OCI-LY7 (cell line): ENCODE results near the gene CRB2. TPM values are rescaled to one million over a fixed set of nuclear protein-coding genes. Genes with fewer than 3 reads are reported as not detected.

Source experiments
- BruUV-seq: library from RNA; stranded (reverse); fragments of 400-500 nt; replicated peaks from 2 replicates; lab custom pipeline; 2021; lab: Mats Ljungman, UMichigan
- CTCF ChIA-PET: fragments of 300-600 bp; sonication (Branson Sonifier 250); formaldehyde crosslinking; loops from one replicate; lab custom pipeline; 2022; ENCODE audit warnings: antibody characterized with exemption; ENCODE audit not compliant: unreplicated experiment; lab: Charles Lee
- POLR2A ChIA-PET: fragments of 300-600 bp; sonication (Branson Sonifier 250); formaldehyde crosslinking; loops from one replicate; lab custom pipeline; 2022; ENCODE audit warnings: antibody characterized with exemption; lab: Charles Lee
- DNase-seq: peaks from one replicate; pipeline ENCODE4 v3.0.0-alpha.2; 2015; ENCODE audit warnings: low spot score
- H2AFZ ChIP-seq: fragments of 200-600 bp; sonication (generic), shearing (Covaris generic); 2 replicates; pipeline ENCODE4 v1.6.1; 2014; ENCODE audit warnings: mild to moderate bottlenecking, antibody characterized with exemption, low read length, moderate library complexity
- H3K27ac ChIP-seq: fragments of 200-600 bp; sonication (generic); 2 replicates; pipeline ENCODE4 v1.5.1; 2014; ENCODE audit warnings: mixed run types, low read depth, mild to moderate bottlenecking, moderate library complexity, low read length, inconsistent platforms; ENCODE audit not compliant: poor library complexity, severe bottlenecking
- H3K36me3 ChIP-seq: fragments of 200-600 bp; sonication (generic); 2 replicates; pipeline ENCODE4 v1.6.1; 2014; ENCODE audit warnings: mild to moderate bottlenecking, antibody characterized with exemption, low read length, moderate library complexity, mixed read lengths; ENCODE audit not compliant: insufficient read depth
- H3K4me1 ChIP-seq: fragments of 200-600 bp; sonication (generic); 2 replicates; pipeline ENCODE4 v1.5.1; 2014; ENCODE audit warnings: mild to moderate bottlenecking, low read length; ENCODE audit not compliant: insufficient read depth, poor library complexity, severe bottlenecking
- H3K4me2 ChIP-seq: fragments of 200-600 bp; sonication (generic); 2 replicates; pipeline ENCODE4 v1.6.1; 2014; ENCODE audit warnings: mild to moderate bottlenecking, low read length
- H3K4me3 ChIP-seq: fragments of 200-600 bp; sonication (generic); 2 replicates; pipeline ENCODE4 v1.5.1; 2014; ENCODE audit warnings: mild to moderate bottlenecking, low read depth, low read length; ENCODE audit not compliant: poor library complexity, severe bottlenecking
- H3K79me2 ChIP-seq: fragments of 200-600 bp; sonication (generic); 2 replicates; pipeline ENCODE4 v1.6.1; 2016; ENCODE audit warnings: low read depth, mild to moderate bottlenecking, low read length, moderate library complexity, mixed read lengths; ENCODE audit not compliant: insufficient read depth
- H3K9me2 ChIP-seq: fragments of 200-600 bp; sonication (generic); 2 replicates; pipeline ENCODE4 v1.6.1; 2016; ENCODE audit warnings: mild to moderate bottlenecking, low read length, mixed read lengths; ENCODE audit not compliant: insufficient read depth
- H3K9me3 ChIP-seq: fragments of 200-600 bp; sonication (generic); 2 replicates; pipeline ENCODE4 v1.6.1; 2014; ENCODE audit warnings: mild to moderate bottlenecking, mixed run types, low read length, mixed read lengths
- H4K20me1 ChIP-seq: fragments of 200-600 bp; sonication (generic); 2 replicates; pipeline ENCODE4 v1.6.1; 2014; ENCODE audit warnings: mild to moderate bottlenecking, antibody characterized with exemption, low read length, moderate library complexity, mixed read lengths; ENCODE audit not compliant: insufficient read depth
- EZH2phosphoT487 ChIP-seq: fragments of 200-600 bp; sonication (generic); IDR thresholded peaks from 2 replicates; pipeline ENCODE4 v1.6.1; 2018; ENCODE audit warnings: low read depth, borderline replicate concordance, mild to moderate bottlenecking, mixed run types, antibody characterized with exemption, low read length, moderate library complexity, mixed read lengths
- intact Hi-C: fragments of 100-400 bp; cut with micrococcal nuclease; formaldehyde crosslinking; loops from one replicate; pipeline ENCODE4 v1.10.0; 2022; ENCODE audit not compliant: unreplicated experiment
- total RNA-seq, 2 experiments: library from RNA; depleted of rRNA in 1 of 2; stranded (reverse); fragments of >200 nt in 1 of 2; shearing (Covaris generic) in 1 of 2; gene quantifications; 2 replicates each; pipeline ENCODE4 v1.2.3, GENCODE V29; 2014 to 2022
- TF ChIP-seq, protein P1 (sequence below): fragments of 200-600 bp; sonication (generic); conservative IDR thresholded peaks from 2 replicates; pipeline ENCODE4 v1.5.1; 2014; ENCODE audit warnings: mild to moderate bottlenecking, antibody characterized with exemption, low read length, moderate library complexity, mixed read lengths

CRB2 gene
- total RNA-seq, 2 experiments from 2014 or later, result 1.6 to 3.4 TPM

DNA sequence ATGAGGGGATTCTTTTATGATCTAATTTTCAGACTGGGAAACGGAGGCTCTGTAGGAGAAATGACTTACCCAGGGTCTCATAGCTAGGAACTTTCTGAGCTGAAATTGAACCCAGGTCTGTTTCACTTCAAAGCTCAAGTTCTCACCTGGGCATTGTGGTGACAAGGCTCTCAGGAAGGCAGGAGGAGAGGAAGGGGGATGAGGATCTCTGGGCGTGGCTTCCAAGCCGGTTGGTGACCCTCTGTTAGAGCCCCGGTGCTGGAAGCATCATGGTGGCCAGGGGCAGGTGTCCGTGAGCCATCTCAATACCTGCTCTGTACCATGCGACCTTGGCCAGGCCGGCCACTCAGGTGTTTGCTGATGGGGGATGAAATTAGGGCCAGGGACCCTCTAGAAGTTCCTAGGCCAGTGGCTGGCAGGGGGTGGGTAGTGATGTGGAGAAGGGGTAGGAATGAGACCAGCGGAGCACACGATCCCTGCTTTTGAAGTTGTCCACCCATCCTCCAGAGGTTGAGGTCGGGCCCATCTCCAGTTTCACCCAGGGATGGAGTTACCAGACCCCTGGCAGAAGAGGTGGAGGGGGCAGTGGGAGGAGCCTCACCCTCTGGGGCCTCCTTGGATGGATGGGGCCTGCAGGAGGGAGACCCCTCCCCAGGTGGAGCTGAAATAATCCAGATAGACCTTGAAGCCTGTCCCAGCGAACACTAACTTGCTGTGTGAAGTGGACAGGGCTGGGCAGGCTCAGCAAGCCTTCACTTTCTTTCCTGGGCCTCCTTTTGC, 5.9 kb downstream of the CRB2 start:
- Histone ChIP-seq H3K9me2 (no peaks in the 10 kb centered on the region), H3K4me2 (no peak overlapping the region), H3K4me3 (no peak overlapping the region), H3K4me1 (peaks cover 21% of the 10 kb centered on the region), H4K20me1 (no peaks in the 10 kb centered on the region), H3K36me3 (no peaks in the 10 kb centered on the region), H2AFZ (no peak overlapping the region), H3K9me3 (no peaks in the 10 kb centered on the region), H3K79me2 (no peaks in the 10 kb centered on the region), H3K27ac (no peak overlapping the region)
- CTCF ChIA-PET, result no interaction called here
- TF ChIP-seq, protein P1, sequence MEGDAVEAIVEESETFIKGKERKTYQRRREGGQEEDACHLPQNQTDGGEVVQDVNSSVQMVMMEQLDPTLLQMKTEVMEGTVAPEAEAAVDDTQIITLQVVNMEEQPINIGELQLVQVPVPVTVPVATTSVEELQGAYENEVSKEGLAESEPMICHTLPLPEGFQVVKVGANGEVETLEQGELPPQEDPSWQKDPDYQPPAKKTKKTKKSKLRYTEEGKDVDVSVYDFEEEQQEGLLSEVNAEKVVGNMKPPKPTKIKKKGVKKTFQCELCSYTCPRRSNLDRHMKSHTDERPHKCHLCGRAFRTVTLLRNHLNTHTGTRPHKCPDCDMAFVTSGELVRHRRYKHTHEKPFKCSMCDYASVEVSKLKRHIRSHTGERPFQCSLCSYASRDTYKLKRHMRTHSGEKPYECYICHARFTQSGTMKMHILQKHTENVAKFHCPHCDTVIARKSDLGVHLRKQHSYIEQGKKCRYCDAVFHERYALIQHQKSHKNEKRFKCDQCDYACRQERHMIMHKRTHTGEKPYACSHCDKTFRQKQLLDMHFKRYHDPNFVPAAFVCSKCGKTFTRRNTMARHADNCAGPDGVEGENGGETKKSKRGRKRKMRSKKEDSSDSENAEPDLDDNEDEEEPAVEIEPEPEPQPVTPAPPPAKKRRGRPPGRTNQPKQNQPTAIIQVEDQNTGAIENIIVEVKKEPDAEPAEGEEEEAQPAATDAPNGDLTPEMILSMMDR, result no peak
- TF ChIP-seq EZH2phosphoT487, result no peak
- no peak for DNase-seq
- no TSS peak for BruUV-seq
- intact Hi-C loops, result no loop called here
- POLR2A ChIA-PET, result interaction anchor here (0.6 kb wide), 2 partner anchors 29 to 1035 kb away, joined by 3 read pairs; no protein-coding TSS in a partner anchor

DNA sequence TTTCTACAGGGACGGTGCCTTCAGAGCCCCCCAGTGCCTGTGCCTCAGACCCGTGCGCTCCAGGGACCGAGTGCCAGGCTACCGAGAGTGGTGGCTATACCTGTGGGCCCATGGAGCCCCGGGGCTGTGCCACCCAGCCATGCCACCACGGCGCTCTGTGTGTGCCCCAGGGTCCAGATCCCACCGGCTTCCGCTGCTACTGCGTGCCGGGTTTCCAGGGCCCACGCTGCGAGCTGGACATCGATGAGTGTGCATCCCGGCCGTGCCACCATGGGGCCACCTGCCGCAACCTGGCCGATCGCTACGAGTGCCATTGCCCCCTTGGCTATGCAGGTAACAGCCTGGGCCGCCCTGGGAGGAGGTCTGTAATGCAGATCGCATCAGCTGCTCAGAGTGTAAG, 6.9 kb downstream of the CRB2 start:
- BruUV-seq, result no TSS peak
- H2AFZ ChIP-seq, result no peak overlapping the region
- CTCF ChIA-PET, result no interaction called here
- no peak overlapping the region for H3K4me2 ChIP-seq
- intact Hi-C loops, result no loop called here
- TF ChIP-seq EZH2phosphoT487, result no peak
- TF ChIP-seq, protein P1, result no peak
- H3K27ac ChIP-seq, result no peak overlapping the region
- POLR2A ChIA-PET, result interaction anchor here (0.6 kb wide), 1 partner anchor 28 kb away, joined by 3 read pairs; no protein-coding TSS in a partner anchor
- no peaks in the 10 kb centered on the region for H3K9me3 ChIP-seq
- peaks cover 21% of the 10 kb centered on the region for H3K4me1 ChIP-seq
- H3K79me2 ChIP-seq, result no peaks in the 10 kb centered on the region
- H3K4me3 ChIP-seq, result no peak overlapping the region
- H3K36me3 ChIP-seq, result no peaks in the 10 kb centered on the region
- DNase-seq, result no peak
- H4K20me1 ChIP-seq, result no peaks in the 10 kb centered on the region
- H3K9me2 ChIP-seq, result no peaks in the 10 kb centered on the region

DNA sequence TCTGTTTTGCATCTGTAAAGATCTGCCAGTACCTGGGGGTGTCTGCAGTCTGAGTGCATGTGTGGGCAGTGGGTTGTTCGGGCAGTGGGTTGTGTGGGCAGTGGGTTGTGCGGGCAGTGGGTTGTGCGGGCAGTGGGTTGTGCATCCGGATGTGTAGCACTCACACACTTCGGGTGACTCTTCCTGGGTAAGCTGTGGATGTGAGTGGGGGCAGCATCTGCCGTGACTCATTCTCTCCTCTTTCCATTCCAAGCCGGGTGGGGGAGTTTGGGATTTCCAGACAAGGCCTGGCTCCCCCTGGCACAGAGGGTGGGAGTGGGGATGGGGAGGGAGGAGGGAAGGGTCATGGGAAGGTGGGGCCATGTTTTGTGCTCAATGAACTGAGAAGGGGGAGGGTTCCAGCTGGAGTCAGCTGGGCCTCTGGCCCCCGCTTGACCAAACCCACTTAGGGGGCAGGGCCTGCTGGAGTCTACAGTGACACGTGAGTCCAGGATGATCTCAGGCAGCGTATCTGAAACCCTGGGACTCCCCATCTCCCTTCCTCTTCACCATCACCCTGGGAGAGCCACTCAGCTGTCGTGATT, 8.3 kb downstream of the CRB2 start:
- BruUV-seq, result no TSS peak
- Histone ChIP-seq H3K4me3 (no peak overlapping the region), H3K4me1 (peaks cover 12% of the 10 kb centered on the region), H4K20me1 (no peaks in the 10 kb centered on the region), H3K9me3 (no peaks in the 10 kb centered on the region), H3K4me2 (no peak overlapping the region), H2AFZ (no peak overlapping the region), H3K36me3 (no peaks in the 10 kb centered on the region), H3K79me2 (no peaks in the 10 kb centered on the region), H3K27ac (no peak overlapping the region), H3K9me2 (no peaks in the 10 kb centered on the region)
- ChIA-PET POLR2A (no interaction called here), CTCF (no interaction called here)
- no peak for TF ChIP-seq EZH2phosphoT487
- TF ChIP-seq, protein P1, result no peak
- no peak for DNase-seq
- intact Hi-C loops, result no loop called here
